ENCODE results near the gene HOXD9.

Gene HOXD9

GRCh38 chr2:176171351-176172006 is 49.0 kb downstream of the HOXD9 start:
- no peak for TF ChIP-seq CTCF (IDR thresholded peaks at IDR 0.05; ENCODE audit: low read depth, low read length)
- no peak overlapping the region for H3K4me3 ChIP-seq (ENCODE audit: low read depth, low read length)
- in situ Hi-C loops (cut with HindIII; ENCODE audit: low sequenced_read_pairs), result no loop called here
- no peak for DNase-seq (ENCODE audit: low read depth, low spot score)

- in situ Hi-C loops (cut with HindIII; ENCODE audit: low sequenced_read_pairs), result no loop called here
- TF ChIP-seq CTCF (IDR thresholded peaks at IDR 0.05; ENCODE audit: low read depth, low read length), result no peak
- DNase-seq (ENCODE audit: low read depth, low spot score), result no peak
- H3K4me3 ChIP-seq (ENCODE audit: low read depth, low read length), result no peak overlapping the region
Observed at GRCh38 chr2:176172007-176172894, 49.7 kb downstream of the HOXD9 start.

GRCh38 chr2:176172895-176173566 is 50.5 kb downstream of the HOXD9 start:
- in situ Hi-C loops (cut with HindIII; ENCODE audit: low sequenced_read_pairs), result no loop called here
- H3K4me3 ChIP-seq (ENCODE audit: low read depth, low read length), result no peak overlapping the region
- TF ChIP-seq CTCF (IDR thresholded peaks at IDR 0.05; ENCODE audit: low read depth, low read length), result no peak

GRCh38 chr2:176173567-176174381 is 51.3 kb downstream of the HOXD9 start:
- no peak for TF ChIP-seq CTCF (IDR thresholded peaks at IDR 0.05; ENCODE audit: low read depth, low read length)
- in situ Hi-C loops (cut with HindIII; ENCODE audit: low sequenced_read_pairs), result no loop called here
- H3K4me3 ChIP-seq (ENCODE audit: low read depth, low read length), result no peak overlapping the region
- no peak for DNase-seq (ENCODE audit: low read depth, low spot score)

More at GRCh38 chr2:176172895-176173566, 50.5 kb downstream of the HOXD9 start:
- no peak for DNase-seq (ENCODE audit: low read depth, low spot score)

- peak overlapping the region; percentile 13 for H3K4me3 ChIP-seq (ENCODE audit: low read depth, low read length)
- DNase-seq (ENCODE audit: low read depth, low spot score), result no peak
- in situ Hi-C loops (cut with HindIII; ENCODE audit: low sequenced_read_pairs), result no loop called here
- no peak for TF ChIP-seq CTCF (IDR thresholded peaks at IDR 0.05; ENCODE audit: low read depth, low read length)
Observed at GRCh38 chr2:176174382-176174823, 51.9 kb downstream of the HOXD9 start.
